A549 treated with AZD2906 at 1 μM for 4 hours (cell line): Measurements from ENCODE around the gene ELOVL3. TPM values are rescaled to one million over a fixed set of nuclear protein-coding genes. Genes with fewer than 3 reads are reported as not detected.

Experiments
- total RNA-seq: library from RNA; stranded (reverse); fragments of 200-300 nt; extraction: Qiagen RNA extraction; gene quantifications from 5 replicates; pipeline ENCODE4 v1.2.3, GENCODE V29; 2022

Gene ELOVL3
- 0.21 to 0.39 TPM (median 0.25 TPM) in 5 replicates for total RNA-seq

GRCh38 chr10:102225646-102226541 lies at the start of gene ELOVL3:
TSS of gene ELOVL3 (plus strand) at chr10:102226299. CDS start at chr10:102226549, 250 bp downstream.

GRCh38 chr10:102241444-102242117 lies 15.5 kb downstream of the ELOVL3 start, which contains the start of gene PITX3:
TSS of gene PITX3 (minus strand) at chr10:102241512. CDS start at chr10:102232080, 9,432 bp downstream.

GRCh38 chr10:102245082-102245931 lies 19.2 kb downstream of the ELOVL3 start, which contains the start of gene GBF1:
TSS of gene GBF1 (plus strand) at chr10:102245532. CDS start at chr10:102258939, 13,407 bp downstream.

Other genes starting within 250 kb of the ELOVL3 start
- 9.6 to 12.1 TPM (median 11.1 TPM) in 5 replicates for gene ARMH3, start 170.1 kb upstream of the ELOVL3 start, total RNA-seq
- gene HPS6, start 160.9 kb upstream of the ELOVL3 start, total RNA-seq, result 27.6 to 38.9 TPM (median 36.3 TPM) in 5 replicates
- gene LDB1, start 105.9 kb upstream of the ELOVL3 start, total RNA-seq, result 26.8 to 36.2 TPM (median 31.9 TPM) in 5 replicates
- 45.5 to 61.2 TPM (median 56.3 TPM) in 5 replicates for gene PPRC1, start 93.3 kb upstream of the ELOVL3 start, total RNA-seq
- gene NOLC1, start 73.9 kb upstream of the ELOVL3 start, total RNA-seq, result 141 to 177 TPM (median 158 TPM) in 5 replicates
- 0.55 to 1.3 TPM (median 1.1 TPM) in 5 replicates for gene PITX3, start 15.2 kb downstream of the ELOVL3 start, total RNA-seq
- 22.8 to 26.4 TPM (median 23.9 TPM) in 5 replicates for gene GBF1, start 19.2 kb downstream of the ELOVL3 start, total RNA-seq
- gene NFKB2, start 169.4 kb downstream of the ELOVL3 start, total RNA-seq, result 36.9 to 59.6 TPM (median 45.2 TPM) in 5 replicates
- gene PSD, start 192.5 kb downstream of the ELOVL3 start, total RNA-seq, result 0.18 to 0.60 TPM (median 0.42 TPM) in 5 replicates
- 6.1 to 11.0 TPM (median 9.3 TPM) in 5 replicates for gene FBXL15, start 194.5 kb downstream of the ELOVL3 start, total RNA-seq
- 65.0 to 69.6 TPM (median 66.8 TPM) in 5 replicates for gene CUEDC2, start 206.3 kb downstream of the ELOVL3 start, total RNA-seq
- 0.10 to 0.19 TPM (median 0.12 TPM) in 4 of 5 replicates, not detected in the other for gene C10orf95, start 225.2 kb downstream of the ELOVL3 start, total RNA-seq